GM21723 (cell line): Measurements from ENCODE around the gene STEEP1.
"Not testable (repeated sequence)": the region's sequence is repeated elsewhere in the genome, so short reads cannot be mapped to it uniquely, and the experiment has no call there.

Source experiments
- ATAC-seq: cut with Tn5 transposase; IDR thresholded peaks from one replicate; pipeline ENCODE4 v1.9.1; 2021; ENCODE audit warnings: mild to moderate bottlenecking, moderate library complexity; ENCODE audit not compliant: unreplicated experiment

STEEP1 gene

GRCh38 chrX:119537487-119537886 lies 27.7 kb downstream of the STEEP1 start:
- no peak for ATAC-seq

- no peak for ATAC-seq
These were observed 35.6 kb downstream of the STEEP1 start for GRCh38 chrX:119529345-119530276.

DNA sequence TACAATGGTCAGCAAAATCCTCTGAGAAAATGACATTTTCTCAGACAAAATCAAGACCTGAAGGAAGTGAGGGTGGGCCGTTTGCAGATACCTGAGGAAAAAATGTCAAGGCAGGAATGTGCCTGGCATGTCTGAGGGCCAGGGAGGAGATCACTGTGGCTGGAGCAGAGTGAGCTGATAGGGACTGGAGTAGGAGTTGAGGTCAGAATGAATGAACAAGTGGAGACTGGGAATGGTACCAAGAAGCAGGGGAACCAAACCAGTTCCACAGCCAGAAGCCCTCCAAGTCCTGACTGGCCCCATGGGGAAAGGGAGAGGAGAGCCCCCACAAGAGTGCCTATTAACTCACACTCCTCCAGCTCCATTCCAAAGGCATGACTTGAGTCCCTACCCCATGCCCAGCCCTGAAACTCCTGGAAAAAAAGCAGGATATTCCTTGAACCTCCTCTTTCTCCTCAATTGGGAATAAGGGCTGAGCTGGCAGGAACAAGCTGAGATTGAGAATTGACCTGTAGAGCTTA lies 41.5 kb downstream of the STEEP1 start:
- ATAC-seq: no peak

GRCh38 chrX:119521246-119521645 lies 44.0 kb downstream of the STEEP1 start:
- no peak for ATAC-seq

- no peak for ATAC-seq
These were observed 46.8 kb downstream of the STEEP1 start for GRCh38 chrX:119518371-119518770.

DNA sequence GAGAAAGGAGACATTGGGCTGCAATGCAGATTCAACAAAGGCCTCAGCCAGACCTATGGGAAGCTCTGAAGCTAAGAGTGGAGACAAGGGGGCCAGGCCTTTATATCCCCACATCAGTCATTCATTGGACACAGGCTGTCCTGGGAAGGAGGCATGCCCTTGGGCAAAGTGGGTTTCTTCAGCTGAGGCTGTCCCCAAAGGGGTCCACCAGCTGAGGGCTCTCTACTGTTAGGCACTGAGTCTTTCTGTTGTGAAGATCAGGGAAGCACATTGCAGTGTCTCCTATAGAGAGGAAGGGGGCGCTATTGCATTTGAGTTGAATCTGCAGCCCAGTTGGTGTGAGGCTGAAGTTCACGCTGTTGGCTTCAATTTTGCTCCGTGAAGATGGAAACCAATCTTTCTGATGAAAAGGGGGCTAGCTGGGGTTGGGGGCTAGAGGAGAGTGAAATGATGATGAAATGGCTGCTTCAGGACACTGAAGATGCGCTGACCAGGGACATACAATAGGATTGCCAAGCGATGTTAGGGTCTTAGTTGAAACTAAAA lies 49.0 kb downstream of the STEEP1 start:
- ATAC-seq: peak; percentile 94

- ATAC-seq: peak; percentile 63
These were observed 52.9 kb downstream of the STEEP1 start for GRCh38 chrX:119512146-119512800.

GRCh38 chrX:119507206-119507605 lies 58.0 kb downstream of the STEEP1 start:
- ATAC-seq: no peak

DNA sequence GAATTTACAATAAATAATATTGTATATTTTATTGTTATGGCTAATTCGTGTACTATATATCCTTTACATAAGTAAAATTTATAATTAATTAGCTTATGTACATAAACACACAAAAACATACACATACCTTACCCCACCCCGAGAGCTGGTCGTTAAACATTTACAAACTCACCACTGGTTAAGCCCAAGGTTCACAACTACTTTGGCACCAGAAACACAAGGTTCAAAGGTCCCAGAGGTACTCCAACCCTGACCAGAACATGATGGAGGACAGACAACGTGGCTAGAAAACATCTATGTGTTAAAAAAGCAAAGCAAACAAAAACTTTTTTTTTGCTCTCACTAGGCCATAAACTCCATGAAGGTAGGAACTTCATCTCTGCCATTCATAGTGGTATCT lies 59.3 kb downstream of the STEEP1 start:
- no peak for ATAC-seq

- not testable (repeated sequence) for ATAC-seq
These were observed 60.1 kb downstream of the STEEP1 start for GRCh38 chrX:119505145-119505544.

DNA sequence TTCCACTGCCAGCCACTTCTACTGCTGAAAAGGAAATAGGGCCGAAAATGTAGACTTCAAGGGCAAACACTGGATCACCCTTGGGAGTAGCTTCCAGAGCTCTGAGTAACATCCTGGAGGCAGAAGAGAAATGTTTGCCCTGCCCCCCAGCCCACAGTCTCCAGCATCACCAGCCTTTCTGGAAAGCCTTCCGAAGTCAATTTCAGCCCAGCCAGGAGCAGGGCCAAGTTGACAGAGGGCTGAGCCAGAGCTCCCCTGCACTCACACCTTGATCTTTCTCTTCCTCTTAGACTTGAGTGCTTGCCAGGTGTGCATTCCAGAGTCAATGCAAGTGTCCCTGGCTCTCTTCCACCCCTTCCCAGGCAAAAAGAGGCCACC lies 61.7 kb downstream of the STEEP1 start:
- ATAC-seq: no peak

DNA sequence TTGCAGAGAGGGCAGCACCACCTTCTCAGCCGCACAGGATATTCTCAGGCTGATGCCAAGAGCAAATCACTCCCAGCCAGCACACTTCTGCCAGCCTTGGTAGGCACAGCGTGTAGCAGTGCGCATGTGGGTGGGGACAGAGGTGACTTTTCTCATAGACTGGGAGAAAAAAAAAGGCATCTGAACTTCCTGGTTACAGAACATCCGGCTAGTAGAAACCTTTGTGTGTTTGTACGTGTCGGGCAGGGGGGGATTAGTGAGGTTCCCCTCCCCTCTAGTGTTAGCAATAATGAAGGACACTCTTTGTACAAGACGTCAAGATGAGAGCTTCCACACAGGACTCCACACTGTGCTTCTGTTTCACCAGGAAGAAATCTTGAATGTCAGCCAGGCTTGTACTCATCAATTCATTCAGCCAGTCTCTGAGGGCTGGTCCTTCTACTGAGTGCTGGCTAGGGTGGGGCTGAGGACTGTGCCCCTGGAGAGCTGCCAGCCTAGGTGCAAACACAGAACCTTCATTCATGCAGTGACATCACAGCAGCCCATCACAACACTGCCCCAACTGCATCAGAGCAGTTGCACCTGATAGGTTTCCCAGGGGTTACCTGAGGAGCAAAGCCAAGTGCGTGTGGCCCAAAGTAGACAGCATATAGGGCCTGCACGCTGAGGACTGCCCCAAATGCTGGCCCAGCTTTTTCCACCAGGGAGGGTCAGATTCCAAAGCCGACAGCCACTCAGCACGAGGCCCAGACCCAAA lies 62.3 kb downstream of the STEEP1 start:
- no peak for ATAC-seq

GRCh38 chrX:119501511-119502148 lies 63.6 kb downstream of the STEEP1 start:
- ATAC-seq: no peak

DNA sequence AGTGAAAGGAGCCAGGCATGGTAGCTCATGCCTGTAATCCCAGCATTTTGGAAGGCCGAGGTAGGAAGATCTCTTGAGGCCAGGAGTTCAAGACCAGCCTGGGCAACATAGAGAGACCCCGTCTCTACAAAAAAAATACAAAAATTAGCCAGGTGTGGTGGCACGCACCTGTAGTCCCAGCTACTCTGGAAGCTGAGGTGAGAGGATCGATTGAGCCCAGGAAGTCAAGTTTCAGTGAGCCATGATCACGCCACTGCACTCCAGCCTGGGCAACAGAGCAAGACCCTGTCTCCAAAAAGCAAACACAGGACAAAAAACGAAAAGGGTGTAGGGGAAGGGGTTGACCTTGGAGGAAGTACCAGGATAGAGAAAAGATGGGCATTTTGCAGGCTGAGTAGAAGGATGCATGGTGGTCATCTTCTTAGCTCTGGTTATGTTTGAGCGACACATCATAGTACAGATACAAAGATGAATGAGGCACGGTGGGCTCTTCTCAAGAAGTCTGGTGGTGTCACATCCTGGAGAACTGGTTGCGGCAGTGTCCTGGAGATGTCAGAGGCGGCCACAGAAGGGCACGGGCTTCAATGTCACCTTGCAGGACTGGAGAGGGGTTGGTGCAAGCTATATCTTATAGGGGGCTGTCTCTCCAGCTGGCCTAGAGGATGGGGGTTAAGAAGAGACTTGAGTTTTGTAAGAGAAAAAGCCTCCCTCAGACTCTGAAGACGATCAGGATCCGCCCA lies 65.0 kb downstream of the STEEP1 start:
- ATAC-seq: no peak

- no peak for ATAC-seq
These were observed 68.0 kb downstream of the STEEP1 start for GRCh38 chrX:119497185-119497584.

GRCh38 chrX:119495734-119496726 lies 69.2 kb downstream of the STEEP1 start:
- no peak for ATAC-seq

GRCh38 chrX:119493851-119494495 lies 71.2 kb downstream of the STEEP1 start:
- not testable (repeated sequence) for ATAC-seq

DNA sequence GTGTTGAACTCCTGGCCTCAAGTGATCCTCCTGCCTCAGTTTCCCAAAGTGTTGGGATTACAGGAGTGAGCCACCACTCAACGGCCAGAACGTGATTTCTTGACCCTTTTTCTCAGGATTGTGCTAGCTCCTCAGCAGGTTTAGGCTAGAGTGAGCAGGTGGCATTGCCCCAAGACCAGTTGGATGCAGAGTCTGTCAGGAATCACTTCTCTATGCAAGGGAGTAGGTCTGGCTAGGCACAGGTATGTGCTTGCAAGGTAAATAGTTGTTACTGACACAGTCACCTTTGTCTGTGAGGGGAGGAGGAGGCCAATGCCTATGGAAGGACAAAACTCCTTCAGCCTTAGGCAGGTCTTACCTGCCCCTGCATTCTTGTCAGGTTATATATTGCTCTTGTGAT lies 72.7 kb downstream of the STEEP1 start:
- ATAC-seq: no peak
